H1 (cell line): ENCODE data around the gene TNRC6B. TPM values are rescaled to one million over a fixed set of nuclear protein-coding genes. Genes with fewer than 3 reads are reported as not detected.

Experiments used
- CTBP2 ChIP-seq: IDR thresholded peaks from 2 replicates; pipeline ENCODE4 v1.7.0; 2011; ENCODE audit warnings: borderline replicate concordance, mild to moderate bottlenecking, moderate library complexity, mixed read lengths, low read length; ENCODE audit not compliant: insufficient read depth, insufficient read length
- POLR2AphosphoS5 ChIP-seq: IDR thresholded peaks from 2 replicates; pipeline ENCODE4 v1.6.1; 2011; ENCODE audit warnings: low read depth, low read length
- polyA plus RNA-seq, 7 experiments: library from polyadenylated mRNA; depleted of rRNA in 3 of 7; stranded (reverse) in 5 of 7; unstranded in 2 of 7; fragments of >200 nt in 5 of 7; fragments of 200-250 nt in 2 of 7; gene quantifications; 1 replicate in 5 of 7; 2 replicates in 1 of 7; 4 replicates in 1 of 7; pipeline versions ENCODE4 v1.2.1 to v1.2.3, GENCODE V29; 2011 to 2013; ENCODE audit warnings: missing spikeins in 2 of 7, mixed read lengths in 2 of 7
- total RNA-seq: library from RNA; stranded (reverse); fragmentation: NEBNext Ultra II Directional; extraction: Animal tissue kit (Norgen Biotek cat#: 25700); gene quantifications from 2 replicates; pipeline ENCODE4 v1.2.1, GENCODE V29; 2021

Gene TNRC6B
- total and polyA plus RNA-seq, 2 of the 8 experiments (the other 6 are each of a cell fraction or from before 2014, with no cell fraction given): 12.5 to 48.9 TPM

- TF ChIP-seq CTBP2: no peak
- TF ChIP-seq POLR2AphosphoS5: no peak
Observed at GRCh38 chr22:40310081-40310767, 132.5 kb downstream of the TNRC6B start (continued).
